ENCODE data around the gene IGFLR1. TPM values are rescaled to one million over a fixed set of nuclear protein-coding genes. Genes with fewer than 3 reads are reported as not detected.

IGFLR1 gene
- total RNA-seq, 1 donor from 2014 or later, result 75.2 TPM

DNA sequence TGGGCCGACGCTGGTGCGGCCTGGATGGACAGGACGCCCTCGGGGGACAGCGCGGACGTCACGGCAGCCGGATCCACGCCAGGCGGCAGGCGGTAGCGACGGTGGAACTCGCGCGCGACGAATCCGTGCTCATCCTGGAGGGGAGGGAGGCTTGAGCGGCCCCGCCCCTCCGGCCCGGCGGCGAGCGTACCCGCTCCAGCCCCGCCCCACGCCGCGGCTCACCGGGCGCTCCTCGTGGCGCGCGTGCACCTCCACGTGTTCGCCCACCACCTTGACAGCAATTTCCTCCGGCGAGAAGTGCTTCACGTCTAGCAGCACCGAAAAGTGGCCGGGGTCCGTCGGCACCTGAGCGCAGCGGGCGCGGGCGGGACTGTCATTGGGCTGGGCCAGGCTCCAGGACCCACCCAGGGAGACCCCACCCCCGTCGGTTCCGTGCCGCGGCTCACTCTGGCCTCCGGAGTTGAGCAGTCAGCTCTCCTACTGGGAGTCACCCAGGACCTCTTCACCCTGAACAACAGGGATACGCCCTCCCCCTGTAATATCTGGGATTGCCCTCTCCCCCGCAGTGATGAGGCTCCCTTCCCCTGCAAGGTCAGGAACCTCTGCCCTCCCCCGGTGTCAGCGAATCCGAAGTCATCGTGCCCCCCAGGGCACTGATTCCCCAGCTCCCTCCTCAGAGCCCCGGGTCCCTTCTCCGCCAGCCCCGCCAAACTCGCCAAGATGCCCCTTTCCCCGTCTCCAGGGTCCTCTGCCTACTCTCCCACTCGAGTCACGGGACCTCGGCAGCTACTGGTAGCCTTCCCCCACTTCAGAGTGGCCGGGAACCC, 13.5 kb upstream of the IGFLR1 start:
- Mint-ChIP-seq H3K9me3 (no peaks in the 10 kb centered on the region), H3K36me3 (ENCODE audit: low read depth) (peaks cover 26% of the 10 kb centered on the region), H3K4me3 (peak overlapping the region; percentile 65), H3K27me3 (peaks cover 2% of the 10 kb centered on the region), H3K27ac (peak overlapping the region; percentile 73), H3K4me1 (peaks cover 25% of the 10 kb centered on the region)
- peak; percentile 86 for DNase-seq
- intact Hi-C loops (cut with micrococcal nuclease), result loop anchor here (5.0 kb wide), 2 partner anchors 63 to 147 kb away; partner anchors contain the start of genes HCST and NFKBID

DNA sequence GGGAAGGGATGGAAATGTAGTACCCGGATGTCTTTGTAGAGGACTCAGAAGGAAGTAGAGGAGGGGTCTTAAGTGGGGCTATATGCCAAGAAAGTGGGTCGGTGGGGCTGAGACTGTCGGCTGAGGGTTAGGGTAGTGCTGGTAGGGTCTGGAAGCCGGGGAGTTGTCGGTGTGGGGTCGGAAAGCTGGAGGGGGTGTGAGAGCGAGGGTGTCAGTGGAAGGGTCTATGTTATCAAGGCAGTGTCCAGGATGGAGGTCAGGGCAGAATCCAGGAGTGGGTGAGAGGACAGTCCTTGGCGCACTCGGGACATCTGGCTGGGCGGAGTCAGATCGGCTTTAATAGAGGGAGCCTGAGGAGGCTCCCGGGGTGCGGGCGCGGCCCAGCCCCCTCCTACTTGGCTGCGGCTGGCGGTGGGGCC, 12.9 kb upstream of the IGFLR1 start:
- intact Hi-C loops (cut with micrococcal nuclease), result loop anchor here (5.0 kb wide), 2 partner anchors 63 to 147 kb away; partner anchors contain the start of genes HCST and NFKBID
- H3K4me3 Mint-ChIP-seq, result peak overlapping the region; percentile 54
- H3K27me3 Mint-ChIP-seq, result peaks cover 2% of the 10 kb centered on the region
- H3K27ac Mint-ChIP-seq, result peak overlapping the region; percentile 49
- H3K4me1 Mint-ChIP-seq, result peaks cover 27% of the 10 kb centered on the region
- DNase-seq, result no peak
- no peaks in the 10 kb centered on the region for H3K9me3 Mint-ChIP-seq
- peaks cover 22% of the 10 kb centered on the region for H3K36me3 Mint-ChIP-seq (ENCODE audit: low read depth)

DNA sequence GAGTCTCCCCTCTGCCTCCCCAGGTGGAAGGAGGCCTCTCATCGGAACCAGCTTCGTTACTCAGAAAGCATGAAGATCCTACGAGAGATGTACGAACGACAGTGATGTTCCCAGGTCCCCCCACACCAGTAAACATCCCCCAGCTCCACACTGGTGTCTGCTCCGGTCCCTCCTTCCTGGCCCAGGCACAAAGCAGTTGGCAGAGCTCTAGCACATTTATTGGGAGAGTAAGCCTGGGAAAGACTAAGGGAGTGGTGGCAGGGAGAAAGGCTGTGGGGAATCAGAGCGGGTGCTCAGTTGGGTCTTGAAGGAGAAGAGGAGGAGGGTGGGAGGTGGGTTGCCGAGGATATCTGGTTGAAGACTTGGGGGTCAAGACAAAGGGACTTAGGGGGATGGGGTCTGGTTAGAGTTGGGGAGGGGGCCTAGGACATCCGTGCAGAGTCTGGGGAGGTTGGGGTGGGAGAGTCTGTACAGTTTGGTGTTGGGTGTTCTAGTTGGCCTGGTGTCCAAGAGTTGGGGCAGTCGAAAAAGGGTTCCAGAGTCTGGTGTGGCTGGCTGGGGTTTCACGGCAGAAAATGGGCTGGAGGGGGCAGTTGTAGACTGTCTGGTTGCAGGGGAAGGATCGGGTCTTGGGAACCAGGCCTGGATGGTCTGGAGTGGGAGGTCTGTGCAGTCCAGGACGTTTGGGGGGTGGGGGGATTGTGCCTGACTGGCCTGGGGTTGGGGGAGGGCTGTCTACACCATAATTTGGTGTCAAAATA, 12.3 kb upstream of the IGFLR1 start:
- no peaks in the 10 kb centered on the region for H3K9me3 Mint-ChIP-seq
- peaks cover 21% of the 10 kb centered on the region for H3K36me3 Mint-ChIP-seq (ENCODE audit: low read depth)
- DNase-seq, result no peak
- peaks cover 2% of the 10 kb centered on the region for H3K27me3 Mint-ChIP-seq
- intact Hi-C loops (cut with micrococcal nuclease), result loop anchor here (5.0 kb wide), 2 partner anchors 62 to 148 kb away; partner anchors contain the start of genes HCST and NFKBID
- peak overlapping the region; percentile 42 for H3K27ac Mint-ChIP-seq
- peaks cover 27% of the 10 kb centered on the region for H3K4me1 Mint-ChIP-seq
- H3K4me3 Mint-ChIP-seq, result peak overlapping the region; percentile 54

DNA sequence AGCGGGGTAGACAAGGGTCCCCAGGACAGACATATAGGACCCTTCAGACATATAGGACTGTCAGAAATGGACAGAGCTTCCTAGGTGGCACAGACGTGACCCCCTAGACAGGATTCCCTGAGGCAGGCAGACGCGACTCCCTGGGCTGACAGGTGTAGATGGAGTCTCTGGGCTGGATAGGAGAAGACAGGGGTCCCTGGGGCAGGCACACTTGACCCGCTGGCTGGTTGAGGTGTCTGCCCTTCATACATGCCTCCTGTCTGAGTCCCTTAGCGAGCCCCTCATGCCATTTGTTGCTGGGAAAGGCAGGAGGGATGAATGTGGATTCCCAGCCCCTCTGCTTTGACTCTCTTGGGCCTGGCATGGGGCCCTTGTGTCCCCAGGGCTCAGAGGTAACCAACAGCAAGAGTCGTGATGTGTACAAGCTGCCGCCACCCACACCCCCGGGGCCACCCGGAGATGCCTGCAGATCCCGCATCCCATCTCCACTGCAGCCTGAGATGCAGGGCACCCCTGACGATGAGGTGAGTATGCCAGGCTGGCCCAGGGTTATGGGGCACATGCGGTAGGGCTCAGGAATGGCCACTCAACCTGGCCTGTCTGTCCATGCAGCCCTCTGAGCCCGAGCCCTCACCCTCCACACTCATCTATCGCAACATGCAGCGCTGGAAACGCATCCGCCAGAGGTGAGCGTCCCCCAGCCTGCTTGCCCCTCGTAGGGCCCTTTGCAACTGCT, 11.6 kb upstream of the IGFLR1 start:
- Mint-ChIP-seq H3K4me3 (no peak overlapping the region), H3K9me3 (no peaks in the 10 kb centered on the region), H3K36me3 (ENCODE audit: low read depth) (peaks cover 17% of the 10 kb centered on the region), H3K27ac (no peak overlapping the region), H3K4me1 (peaks cover 25% of the 10 kb centered on the region), H3K27me3 (peaks cover 2% of the 10 kb centered on the region)
- no peak for DNase-seq
- intact Hi-C loops (cut with micrococcal nuclease), result no loop called here

DNA sequence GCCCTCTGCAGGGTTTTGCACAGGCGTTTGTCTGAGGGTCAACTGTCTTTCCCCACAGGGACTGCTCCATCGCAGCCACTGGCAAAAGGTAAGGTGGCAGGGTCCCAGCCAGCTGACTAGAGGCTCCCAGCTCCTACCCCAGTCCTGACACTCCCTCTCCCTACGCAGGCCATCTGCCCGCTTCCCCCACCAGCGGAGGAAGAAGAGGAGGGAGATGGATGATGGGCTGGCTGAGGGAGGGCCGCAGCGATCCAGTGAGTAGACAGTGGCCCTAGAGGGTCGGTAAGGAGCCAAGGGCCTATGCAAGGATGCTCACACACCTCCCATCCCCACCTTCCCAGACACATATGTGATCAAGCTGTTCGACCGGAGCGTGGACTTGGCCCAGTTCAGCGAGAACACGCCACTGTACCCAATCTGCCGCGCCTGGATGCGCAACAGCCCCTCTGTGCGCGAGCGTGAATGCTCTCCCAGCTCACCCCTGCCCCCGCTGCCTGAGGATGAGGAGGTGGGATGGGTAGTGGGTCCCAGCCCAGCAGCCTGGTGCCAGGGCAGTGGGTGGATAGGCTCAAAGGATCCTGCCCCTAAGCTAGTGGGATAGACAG, 10.6 kb upstream of the IGFLR1 start:
- intact Hi-C loops (cut with micrococcal nuclease), result no loop called here
- peaks cover 28% of the 10 kb centered on the region for H3K4me1 Mint-ChIP-seq
- no peaks in the 10 kb centered on the region for H3K9me3 Mint-ChIP-seq
- no peak for DNase-seq
- H3K4me3 Mint-ChIP-seq, result no peak overlapping the region
- H3K27ac Mint-ChIP-seq, result no peak overlapping the region
- peaks cover under 1% of the 10 kb centered on the region for H3K27me3 Mint-ChIP-seq
- H3K36me3 Mint-ChIP-seq (ENCODE audit: low read depth), result peaks cover 19% of the 10 kb centered on the region

DNA sequence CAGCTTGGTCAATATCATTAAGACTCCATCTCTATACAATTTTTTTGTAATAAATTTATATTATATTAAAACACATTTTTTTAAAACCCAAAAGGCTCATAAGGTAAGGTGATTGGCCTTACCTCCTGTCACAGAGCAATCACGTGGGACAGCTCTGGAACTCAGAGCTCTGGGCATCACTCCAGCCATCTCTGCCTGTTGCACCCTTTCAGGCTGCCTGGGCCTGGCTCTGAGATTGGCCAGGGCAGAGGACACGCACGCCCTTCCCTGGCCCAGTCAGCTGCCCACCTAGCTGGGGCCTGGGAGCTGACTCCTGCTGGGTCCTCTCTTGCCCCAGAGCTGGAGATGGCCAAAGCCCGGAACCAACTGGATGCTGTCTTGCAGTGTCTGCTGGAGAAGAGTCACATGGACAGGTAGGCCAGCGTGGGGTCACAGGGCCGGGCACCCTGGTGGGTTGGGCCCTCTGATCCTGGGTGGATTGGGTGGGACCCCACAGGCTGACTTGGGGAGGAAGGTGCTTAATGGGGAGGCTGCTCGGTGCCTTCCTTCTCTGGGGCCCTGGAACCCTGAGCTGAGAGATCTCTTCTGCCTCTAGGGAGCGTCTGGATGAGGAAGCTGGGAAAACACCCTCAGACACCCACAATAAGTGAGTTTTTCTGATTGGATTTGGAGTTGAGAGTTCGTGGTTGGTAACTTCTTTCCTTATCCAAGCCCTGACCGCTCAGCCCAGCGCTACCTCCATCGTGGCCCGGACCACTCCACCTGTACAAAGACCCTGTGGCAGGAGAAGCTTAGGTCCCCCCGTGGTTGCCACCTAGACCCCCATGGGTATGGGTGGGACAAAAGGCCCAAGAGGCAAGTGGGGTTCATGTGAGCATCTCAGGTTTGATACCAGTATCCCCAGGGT, 9.8 kb upstream of the IGFLR1 start:
- Mint-ChIP-seq H3K4me1 (peaks cover 27% of the 10 kb centered on the region), H3K27me3 (no peaks in the 10 kb centered on the region), H3K4me3 (no peak overlapping the region), H3K9me3 (no peaks in the 10 kb centered on the region), H3K36me3 (ENCODE audit: low read depth) (peaks cover 18% of the 10 kb centered on the region), H3K27ac (no peak overlapping the region)
- DNase-seq, result peak; percentile 56
- intact Hi-C loops (cut with micrococcal nuclease), result no loop called here

DNA sequence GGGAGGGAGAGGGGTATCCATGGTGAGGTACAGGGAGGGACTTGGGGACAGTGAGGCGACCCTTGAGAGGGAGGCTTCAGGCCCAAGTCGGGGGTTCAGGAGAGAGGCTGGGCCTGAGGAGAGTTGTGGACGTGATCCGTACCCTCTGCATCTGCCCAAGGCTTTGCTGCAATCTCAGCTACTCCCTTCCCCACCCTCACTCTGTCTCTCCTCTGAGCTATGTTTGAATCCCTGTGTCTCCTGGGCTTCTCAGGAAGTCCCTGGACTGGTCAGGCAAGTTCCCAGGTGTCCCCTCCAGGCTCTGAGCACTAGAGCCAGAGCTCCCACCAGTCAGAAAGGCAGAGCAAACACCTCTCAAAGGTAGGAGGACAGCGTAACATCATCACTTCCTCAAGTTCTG, 7.9 kb upstream of the IGFLR1 start:
- H3K27me3 Mint-ChIP-seq, result no peaks in the 10 kb centered on the region
- H3K36me3 Mint-ChIP-seq (ENCODE audit: low read depth), result peaks cover 17% of the 10 kb centered on the region
- no peaks in the 10 kb centered on the region for H3K9me3 Mint-ChIP-seq
- DNase-seq, result no peak
- H3K27ac Mint-ChIP-seq, result no peak overlapping the region
- peak overlapping the region; percentile 61 for H3K4me3 Mint-ChIP-seq
- intact Hi-C loops (cut with micrococcal nuclease), result no loop called here
- peaks cover 33% of the 10 kb centered on the region for H3K4me1 Mint-ChIP-seq

DNA sequence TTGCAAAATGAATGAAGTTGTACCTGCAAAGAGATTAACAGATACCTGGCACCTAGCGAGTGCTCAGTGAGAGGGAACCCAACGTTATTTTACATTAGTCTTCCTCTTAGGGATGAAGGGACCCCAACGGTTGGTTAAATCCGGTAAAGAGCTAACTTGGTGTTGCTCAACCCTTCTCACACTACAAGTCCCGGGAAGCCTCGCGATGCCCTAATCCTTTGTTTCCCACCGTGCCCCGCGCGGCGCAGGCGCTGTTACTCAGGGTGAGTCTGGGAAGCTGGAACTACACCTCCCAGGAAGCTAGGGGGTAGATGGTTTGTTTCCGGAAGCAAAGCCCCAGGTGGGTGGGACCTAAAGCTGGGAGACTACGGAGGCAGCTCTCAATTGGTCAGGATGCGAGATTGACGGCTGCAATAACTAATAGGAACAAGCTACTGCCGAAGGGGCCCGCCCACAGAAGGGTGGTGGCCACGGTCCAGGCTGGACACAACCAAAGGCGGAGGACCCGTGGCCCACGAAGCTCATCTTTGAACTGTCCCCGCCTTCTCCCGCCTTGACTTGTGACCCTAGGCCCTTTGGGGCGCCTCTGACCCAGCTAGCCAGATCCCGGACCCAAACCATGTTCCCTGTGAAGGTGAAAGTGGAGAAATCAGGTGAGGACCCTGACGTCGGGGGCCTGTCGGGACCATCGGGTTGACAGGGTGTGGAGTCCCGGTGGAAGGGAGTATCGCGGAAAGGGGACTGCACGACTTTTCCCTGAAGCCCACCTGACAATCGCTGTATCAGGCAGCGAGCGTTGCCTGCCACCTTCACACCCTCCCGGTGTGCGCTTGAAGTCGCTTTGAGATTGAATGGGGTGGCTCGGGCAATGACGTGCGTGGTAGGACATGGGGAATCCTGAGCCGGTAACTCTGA, 6.1 kb upstream of the IGFLR1 start, which contains the start of gene LIN37:
LIN37 (plus strand) TSS at position 471 of the 915 bp plus-strand sequence; CDS start at position 620, 149 bp downstream.
- no peaks in the 10 kb centered on the region for H3K9me3 Mint-ChIP-seq
- peak; percentile 100 for DNase-seq
- no peaks in the 10 kb centered on the region for H3K27me3 Mint-ChIP-seq
- H3K4me1 Mint-ChIP-seq, result peaks cover 37% of the 10 kb centered on the region
- peak within 1 kb of the TSS; percentile 99 for H3K4me3 Mint-ChIP-seq
- peaks cover 12% of the 10 kb centered on the region for H3K36me3 Mint-ChIP-seq (ENCODE audit: low read depth)
- H3K27ac Mint-ChIP-seq, result peak within 1 kb of the TSS; percentile 95
- intact Hi-C loops (cut with micrococcal nuclease), result loop anchor here (1.0 to 10.0 kb wide), 3 partner anchors 10 to 366 kb away; partner anchors contain the start of genes OVOL3, POLR2I, PROSER3 and TBCB

DNA sequence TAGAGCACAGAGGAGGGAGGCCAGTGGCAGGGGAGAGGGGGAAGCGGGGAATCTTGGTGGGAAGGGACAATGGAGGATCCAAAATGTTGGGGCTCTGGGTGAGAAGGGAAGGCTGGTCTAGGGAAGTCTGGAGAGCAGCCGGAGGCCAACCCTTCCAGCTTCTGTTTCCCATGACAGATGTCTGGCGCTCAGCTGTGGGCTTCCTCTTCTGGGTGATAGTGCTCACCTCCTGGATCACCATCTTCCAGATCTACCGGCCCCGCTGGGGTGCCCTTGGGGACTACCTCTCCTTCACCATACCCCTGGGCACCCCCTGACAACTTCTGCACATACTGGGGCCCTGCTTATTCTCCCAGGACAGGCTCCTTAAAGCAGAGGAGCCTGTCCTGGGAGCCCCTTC, 4.3 kb upstream of the IGFLR1 start:
- DNase-seq, result no peak
- peaks cover 19% of the 10 kb centered on the region for H3K36me3 Mint-ChIP-seq (ENCODE audit: low read depth)
- no peaks in the 10 kb centered on the region for H3K9me3 Mint-ChIP-seq
- intact Hi-C loops (cut with micrococcal nuclease), result loop anchor here (5.0 to 10.0 kb wide), 2 partner anchors 306 to 368 kb away; partner anchors contain the start of genes OVOL3, POLR2I, TBCB and THAP8
- peak overlapping the region; percentile 94 for H3K4me3 Mint-ChIP-seq
- H3K27ac Mint-ChIP-seq, result peak overlapping the region; percentile 100
- H3K27me3 Mint-ChIP-seq, result no peaks in the 10 kb centered on the region
- H3K4me1 Mint-ChIP-seq, result peaks cover 47% of the 10 kb centered on the region

DNA sequence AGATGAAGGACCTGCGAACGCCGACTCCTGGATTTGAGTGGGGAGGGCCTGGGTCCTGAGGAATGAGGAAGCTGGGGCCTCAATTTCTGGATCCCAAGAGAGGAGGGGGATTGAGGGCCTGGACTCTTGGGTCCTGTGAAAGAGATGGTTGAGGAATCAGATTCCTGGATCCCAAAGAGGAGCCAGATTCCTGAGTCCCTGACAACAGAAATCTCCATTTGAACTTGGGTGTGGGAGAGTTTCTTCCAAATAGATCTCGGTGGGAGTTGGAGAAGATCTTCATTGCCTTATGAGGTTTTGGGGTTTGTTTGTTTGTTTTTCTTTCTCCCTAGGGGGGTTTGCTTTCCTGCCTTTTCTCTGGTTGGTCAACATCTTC, 3.8 kb upstream of the IGFLR1 start:
- no peaks in the 10 kb centered on the region for H3K27me3 Mint-ChIP-seq
- peak overlapping the region; percentile 94 for H3K4me3 Mint-ChIP-seq
- peaks cover 19% of the 10 kb centered on the region for H3K36me3 Mint-ChIP-seq (ENCODE audit: low read depth)
- peaks cover 47% of the 10 kb centered on the region for H3K4me1 Mint-ChIP-seq
- no peak for DNase-seq
- H3K9me3 Mint-ChIP-seq, result no peaks in the 10 kb centered on the region
- H3K27ac Mint-ChIP-seq, result peak overlapping the region; percentile 100
- intact Hi-C loops (cut with micrococcal nuclease), result loop anchor here (5.0 to 10.0 kb wide), 2 partner anchors 306 to 369 kb away; partner anchors contain the start of genes OVOL3, POLR2I, TBCB and THAP8

DNA sequence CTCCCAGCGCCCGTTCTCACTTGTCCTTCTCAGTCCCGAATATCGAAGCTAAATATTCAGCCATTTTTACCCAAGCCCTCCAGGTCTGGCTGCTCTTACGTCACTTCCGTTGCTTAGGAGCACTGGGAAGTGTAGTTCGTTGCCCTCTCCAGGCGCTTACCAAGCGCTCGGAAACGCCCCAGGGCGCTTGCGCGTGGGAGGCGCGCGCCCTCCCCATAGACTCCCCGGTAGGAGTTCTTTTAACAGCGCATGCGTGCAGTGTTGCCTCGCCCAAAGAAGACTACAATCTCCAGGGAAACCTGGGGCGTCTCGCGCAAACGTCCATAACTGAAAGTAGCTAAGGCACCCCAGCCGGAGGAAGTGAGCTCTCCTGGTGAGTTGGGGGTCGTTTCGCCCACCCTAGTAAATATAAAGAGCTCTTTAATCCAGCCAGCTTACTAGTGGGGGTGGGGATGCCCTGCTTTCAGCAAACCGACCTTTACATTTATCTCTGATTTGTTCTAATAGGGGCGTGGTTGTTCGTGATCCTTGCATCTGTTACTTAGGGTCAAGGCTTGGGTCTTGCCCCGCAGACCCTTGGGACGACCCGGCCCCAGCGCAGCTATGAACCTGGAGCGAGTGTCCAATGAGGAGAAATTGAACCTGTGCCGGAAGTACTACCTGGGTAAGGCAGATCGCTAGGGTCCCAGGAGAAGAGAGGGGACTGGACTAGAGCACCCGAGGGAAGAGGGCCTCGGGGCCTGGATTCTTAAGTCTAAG, 3.3 kb upstream of the IGFLR1 start, which contains the start of the genes PSENEN and U2AF1L4:
PSENEN (plus strand) TSS at position 324 of the 759 bp plus-strand sequence; CDS start at position 604, 280 bp downstream.
U2AF1L4 (minus strand) TSS at position 91 of the 759 bp plus-strand sequence; CDS start at position 64, 27 bp downstream.
- peak; percentile 99 for DNase-seq
- Mint-ChIP-seq H3K27ac (peak within 1 kb of the TSS; percentile 100), H3K4me1 (peaks cover 52% of the 10 kb centered on the region), H3K27me3 (no peaks in the 10 kb centered on the region), H3K9me3 (no peaks in the 10 kb centered on the region), H3K36me3 (ENCODE audit: low read depth) (peaks cover 20% of the 10 kb centered on the region), H3K4me3 (peak within 1 kb of the TSS; percentile 94)
- intact Hi-C loops (cut with micrococcal nuclease), result loop anchor here (1.0 to 10.0 kb wide), 5 partner anchors 28 to 369 kb away; partner anchors contain the start of genes ARHGAP33, OVOL3, POLR2I and TBCB
